Vagina (tissue), 2 donors: ENCODE results near the gene TBX1. TPM values are rescaled to one million over a fixed set of nuclear protein-coding genes. Genes with fewer than 3 reads are reported as not detected.

Source experiments
- DNase-seq, 2 donors: peaks; one replicate each; pipeline ENCODE4 v3.0.0-alpha.2; 2017; ENCODE audit errors: extremely low spot score in 2 of 2
- H3K27ac ChIP-seq: fragments of 200-600 bp; sonication (generic); one replicate; pipeline ENCODE4 v1.5.1; 2019
- H3K27me3 ChIP-seq: fragments of 200-600 bp; sonication (generic); one replicate; pipeline ENCODE4 v1.5.1; 2019
- H3K36me3 ChIP-seq, 2 donors: fragments of 200-600 bp; sonication (generic); one replicate each; pipeline ENCODE4 v1.5.1; 2017 to 2019
- H3K4me1 ChIP-seq: fragments of 200-600 bp; sonication (generic); one replicate; pipeline ENCODE4 v1.5.1; 2019
- H3K4me3 ChIP-seq, 2 donors: fragments of 200-600 bp; sonication (generic); 1 replicate in 1 of 2; 2 replicates in 1 of 2; pipeline ENCODE4 v1.5.1; 2016 to 2019
- H3K9me3 ChIP-seq: fragments of 200-600 bp; sonication (generic); one replicate; pipeline ENCODE4 v1.5.1; 2019
- CTCF ChIP-seq, 3 experiments: fragments of 450-650 bp in 2 of 3; fragments of 200-600 bp in 1 of 3; sonication (generic) in 1 of 3; IDR thresholded peaks; one replicate each; pipeline ENCODE4 v1.5.1; 2017 to 2019; ENCODE audit warnings: antibody characterized with exemption in 3 of 3, mild to moderate bottlenecking in 2 of 3, moderate library complexity in 2 of 3
- POLR2A ChIP-seq, 2 donors: fragments of 450-650 bp; IDR thresholded peaks; one replicate each; pipeline ENCODE4 v1.6.1; 2017; ENCODE audit warnings: antibody characterized with exemption in 2 of 2, mild to moderate bottlenecking in 2 of 2, moderate library complexity in 2 of 2
- POLR2AphosphoS5 ChIP-seq, 2 donors: sonication (generic); formaldehyde crosslinking; IDR thresholded peaks; one replicate each; pipeline ENCODE4 v1.9.0; 2017; ENCODE audit warnings: antibody characterized with exemption in 2 of 2, mild to moderate bottlenecking in 2 of 2, low read depth in 1 of 2; ENCODE audit not compliant: insufficient read depth in 1 of 2
- intact Hi-C: fragments of 100-400 bp; cut with DNase I; formaldehyde crosslinking; loops from one replicate; pipeline ENCODE4 v1.15.1; 2023
- total RNA-seq: library from RNA; depleted of rRNA; stranded (reverse); fragments of >200 nt; gene quantifications from one replicate; pipeline ENCODE4 v1.2.3, GENCODE V29; 2016

The TBX1 gene
- total RNA-seq, 1 donor from 2014 or later: 7.1 TPM

DNA sequence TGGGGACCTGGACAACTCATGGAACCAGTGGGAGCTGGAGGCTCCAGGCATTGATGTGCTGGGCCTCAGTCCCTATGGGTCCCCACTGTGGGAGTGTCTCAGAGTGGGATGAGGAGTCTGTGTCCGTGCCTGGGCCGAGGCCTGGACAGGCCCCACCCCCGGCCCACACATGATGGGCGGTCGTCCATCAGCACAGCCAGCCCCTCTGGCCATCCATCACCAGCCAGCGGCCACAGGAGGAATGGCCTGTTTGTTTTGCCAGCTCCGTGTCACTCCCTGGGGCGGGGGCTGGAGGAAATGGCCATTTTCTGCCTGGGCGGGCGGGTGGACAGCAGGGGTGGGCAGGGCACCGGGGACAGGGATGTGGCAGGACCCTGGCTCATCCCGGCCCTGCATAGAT is 13.0 kb upstream of the TBX1 start:
- no peak overlapping the region for H3K27ac ChIP-seq
- no peaks in the 10 kb centered on the region for H3K4me1 ChIP-seq
- TF ChIP-seq CTCF (IDR thresholded peaks at IDR 0.05) (no peak), POLR2AphosphoS5 (IDR thresholded peaks at IDR 0.05; ENCODE audit: insufficient read depth in 1 of 2, low read depth in 1 of 2) (no peak), POLR2A (IDR thresholded peaks at IDR 0.05) (no peak)
- no peaks in the 10 kb centered on the region for H3K9me3 ChIP-seq
- no peak for DNase-seq
- H3K4me3 ChIP-seq: no peak overlapping the region
- H3K36me3 ChIP-seq: no peaks in the 10 kb centered on the region
- intact Hi-C loops: no loop called here
- no peaks in the 10 kb centered on the region for H3K27me3 ChIP-seq

GRCh38 chr22:19748139-19748538 is 12.4 kb upstream of the TBX1 start:
- no peaks in the 10 kb centered on the region for H3K27me3 ChIP-seq
- TF ChIP-seq POLR2A (IDR thresholded peaks at IDR 0.05) (no peak), CTCF (IDR thresholded peaks at IDR 0.05) (no peak)
- no peak overlapping the region for H3K4me3 ChIP-seq
- H3K36me3 ChIP-seq: no peaks in the 10 kb centered on the region
- no peak for DNase-seq
- H3K9me3 ChIP-seq: no peaks in the 10 kb centered on the region
- intact Hi-C loops: no loop called here
- no peaks in the 10 kb centered on the region for H3K4me1 ChIP-seq
- H3K27ac ChIP-seq: no peak overlapping the region

DNA sequence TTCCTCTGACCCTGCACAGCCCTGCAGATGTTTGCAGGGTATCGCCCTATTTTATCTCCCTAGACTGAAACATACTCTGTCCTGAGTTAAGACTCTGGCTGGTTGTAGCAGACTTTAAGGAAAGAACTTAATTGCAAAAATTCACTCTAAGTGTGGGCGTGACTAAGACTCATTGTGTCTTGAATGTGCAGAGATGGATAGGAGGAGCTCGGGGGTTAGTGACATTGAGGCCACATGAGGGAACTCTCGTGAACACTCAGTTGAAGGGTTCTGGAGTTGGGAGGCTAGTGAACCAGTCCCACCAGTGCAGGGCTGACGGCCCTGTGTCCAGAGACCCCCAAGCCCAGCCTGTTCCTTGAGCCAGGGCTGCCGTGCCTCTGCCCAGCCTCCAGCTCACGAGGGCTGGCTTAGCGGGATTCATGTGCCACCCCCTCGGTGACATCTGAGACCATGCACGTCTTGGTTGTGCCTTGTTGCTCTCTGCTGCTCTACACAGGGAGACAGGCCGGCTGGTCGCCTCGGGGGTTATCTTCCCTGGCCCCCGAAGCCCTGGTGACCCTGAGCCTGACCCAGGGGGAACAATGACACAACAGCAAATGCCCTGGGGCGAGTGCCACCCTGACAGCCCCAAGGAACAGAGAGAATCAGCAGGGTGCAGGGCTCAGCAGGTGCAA is 11.4 kb upstream of the TBX1 start:
- intact Hi-C loops: no loop called here
- Histone ChIP-seq H3K27me3 (no peaks in the 10 kb centered on the region), H3K4me1 (no peaks in the 10 kb centered on the region), H3K9me3 (no peaks in the 10 kb centered on the region), H3K4me3 (no peak overlapping the region), H3K27ac (no peak overlapping the region), H3K36me3 (no peaks in the 10 kb centered on the region)
- no peak for TF ChIP-seq CTCF (IDR thresholded peaks at IDR 0.05)
- no peak for TF ChIP-seq POLR2AphosphoS5 (IDR thresholded peaks at IDR 0.05; ENCODE audit: insufficient read depth in 1 of 2, low read depth in 1 of 2)
- no peak for TF ChIP-seq POLR2A (IDR thresholded peaks at IDR 0.05)
- no peak for DNase-seq

- H3K36me3 ChIP-seq: no peaks in the 10 kb centered on the region
- H3K9me3 ChIP-seq: no peaks in the 10 kb centered on the region
- no peak for DNase-seq
- TF ChIP-seq CTCF (IDR thresholded peaks at IDR 0.05) (no peak), POLR2AphosphoS5 (IDR thresholded peaks at IDR 0.05; ENCODE audit: insufficient read depth in 1 of 2, low read depth in 1 of 2) (no peak), POLR2A (IDR thresholded peaks at IDR 0.05) (no peak)
- intact Hi-C loops: no loop called here
- peaks cover 2% of the 10 kb centered on the region for H3K4me1 ChIP-seq
- no peak overlapping the region for H3K27ac ChIP-seq
- peaks cover 2% of the 10 kb centered on the region for H3K27me3 ChIP-seq
- no peak overlapping the region for H3K4me3 ChIP-seq
These were observed 10.7 kb upstream of the TBX1 start for GRCh38 chr22:19749876-19750275.
